ENCODE results near the gene ABAT.

ABAT gene

GRCh38 chr16:8763899-8764298, 89.5 kb downstream of the ABAT start:
- no peak overlapping the region for H3K4me3 ChIP-seq (ENCODE audit: low read depth, low read length)
- no peak for TF ChIP-seq CTCF (IDR thresholded peaks at IDR 0.05; ENCODE audit: control insufficient read depth, extremely low read depth, insufficient read depth)
- DNase-seq (ENCODE audit: low read depth), result no peak

GRCh38 chr16:8764525-8765250, 90.3 kb downstream of the ABAT start:
- no peak for DNase-seq (ENCODE audit: low read depth)
- no peak for TF ChIP-seq CTCF (IDR thresholded peaks at IDR 0.05; ENCODE audit: control insufficient read depth, extremely low read depth, insufficient read depth)
- H3K4me3 ChIP-seq (ENCODE audit: low read depth, low read length), result no peak overlapping the region

GRCh38 chr16:8767176-8767575, 92.8 kb downstream of the ABAT start:
- no peak for DNase-seq (ENCODE audit: low read depth)
- TF ChIP-seq CTCF (IDR thresholded peaks at IDR 0.05; ENCODE audit: control insufficient read depth, extremely low read depth, insufficient read depth), result no peak
- no peak overlapping the region for H3K4me3 ChIP-seq (ENCODE audit: low read depth, low read length)

- TF ChIP-seq CTCF (IDR thresholded peaks at IDR 0.05; ENCODE audit: control insufficient read depth, extremely low read depth, insufficient read depth), result no peak
Observed at GRCh38 chr16:8768283-8768682, 93.9 kb downstream of the ABAT start.

GRCh38 chr16:8768692-8769091, 94.3 kb downstream of the ABAT start:
- TF ChIP-seq CTCF (IDR thresholded peaks at IDR 0.05; ENCODE audit: control insufficient read depth, extremely low read depth, insufficient read depth), result no peak
- H3K4me3 ChIP-seq (ENCODE audit: low read depth, low read length), result no peak overlapping the region
- no peak for DNase-seq (ENCODE audit: low read depth)

More at GRCh38 chr16:8768283-8768682, 93.9 kb downstream of the ABAT start:
- DNase-seq (ENCODE audit: low read depth), result no peak
- no peak overlapping the region for H3K4me3 ChIP-seq (ENCODE audit: low read depth, low read length)

GRCh38 chr16:8773537-8773936, 99.1 kb downstream of the ABAT start:
- no peak for DNase-seq (ENCODE audit: low read depth)
- TF ChIP-seq CTCF (IDR thresholded peaks at IDR 0.05; ENCODE audit: control insufficient read depth, extremely low read depth, insufficient read depth), result no peak
- H3K4me3 ChIP-seq (ENCODE audit: low read depth, low read length), result no peak overlapping the region

GRCh38 chr16:8774208-8774607, 99.8 kb downstream of the ABAT start:
- DNase-seq (ENCODE audit: low read depth), result no peak
- no peak for TF ChIP-seq CTCF (IDR thresholded peaks at IDR 0.05; ENCODE audit: control insufficient read depth, extremely low read depth, insufficient read depth)
- H3K4me3 ChIP-seq (ENCODE audit: low read depth, low read length), result no peak overlapping the region
